Limb (tissue), 2 donors: ENCODE results near the gene DPF3.
"Not testable (repeated sequence)": the region's sequence is repeated elsewhere in the genome, so short reads cannot be mapped to it uniquely, and the experiment has no call there.

Experiments
- DNase-seq, 2 donors: peaks; one replicate each; pipeline ENCODE4 v3.0.0-alpha.2; 2016; ENCODE audit errors: extremely low spot score in 2 of 2

DPF3 gene

GRCh38 chr14:72880820-72881219, 13.1 kb downstream of the DPF3 start:
- DNase-seq, result no peak

DNA sequence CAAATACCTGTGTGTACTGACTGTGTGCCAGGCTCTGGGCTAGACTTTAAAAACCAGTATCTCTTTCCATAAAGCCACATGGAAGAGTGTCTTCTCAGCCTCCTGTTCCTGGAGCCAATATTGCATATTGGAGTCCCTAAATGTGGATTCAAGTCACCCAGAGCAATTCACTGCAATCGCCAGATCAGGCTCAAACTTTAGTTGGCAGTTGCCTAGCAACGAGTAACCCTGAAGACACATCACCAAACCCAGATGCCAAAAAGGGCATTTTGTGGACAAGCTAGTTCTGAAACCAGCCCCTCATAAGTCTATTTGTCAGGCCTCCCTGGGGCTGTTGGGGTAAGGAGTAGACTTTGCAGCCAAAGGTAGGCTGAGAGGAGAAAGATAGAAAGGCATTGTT, 13.7 kb downstream of the DPF3 start:
- DNase-seq, result no peak

GRCh38 chr14:72879431-72879830, 14.5 kb downstream of the DPF3 start:
- no peak for DNase-seq

- DNase-seq, result no peak
Observed at GRCh38 chr14:72878746-72879145, 15.2 kb downstream of the DPF3 start.

GRCh38 chr14:72876710-72877063, 17.2 kb downstream of the DPF3 start:
- no peak for DNase-seq

DNA sequence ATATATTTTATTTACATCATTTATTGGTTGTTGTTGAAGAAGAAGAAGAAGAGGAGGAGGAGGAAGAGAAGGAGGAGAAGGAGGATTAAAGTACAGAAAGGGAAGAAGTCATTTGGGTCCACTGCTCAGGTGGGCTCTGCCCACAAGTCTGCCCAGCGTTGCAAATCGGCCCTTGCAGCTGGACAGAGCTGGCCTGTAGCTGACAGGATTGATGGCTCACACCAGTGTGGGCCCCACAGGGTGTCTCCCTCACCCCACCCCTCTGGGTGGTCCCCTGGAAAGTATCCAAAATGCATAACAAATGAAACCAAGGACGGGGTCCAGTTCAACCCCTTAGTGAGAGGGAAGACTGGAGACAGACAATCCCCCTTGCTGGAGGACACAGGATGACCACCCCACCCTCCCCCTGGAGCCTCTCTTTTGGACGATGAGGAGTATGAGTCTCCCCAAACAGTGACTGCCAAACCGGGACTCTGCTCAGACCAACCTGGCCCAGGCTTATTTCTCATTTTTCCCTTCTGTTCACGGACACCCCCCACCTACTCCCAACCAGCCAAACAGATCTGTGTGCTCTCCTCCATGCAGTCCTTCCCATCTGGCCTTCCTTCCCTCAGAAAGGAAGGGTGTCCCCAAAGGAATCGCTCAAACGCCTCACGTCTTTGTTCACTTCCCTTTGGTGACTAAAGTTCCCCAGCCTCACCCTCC, 17.7 kb downstream of the DPF3 start:
- no peak for DNase-seq

GRCh38 chr14:72870878-72871277, 23.0 kb downstream of the DPF3 start:
- not testable (repeated sequence) for DNase-seq

GRCh38 chr14:72869407-72870329, 24.2 kb downstream of the DPF3 start:
- no peak for DNase-seq

DNA sequence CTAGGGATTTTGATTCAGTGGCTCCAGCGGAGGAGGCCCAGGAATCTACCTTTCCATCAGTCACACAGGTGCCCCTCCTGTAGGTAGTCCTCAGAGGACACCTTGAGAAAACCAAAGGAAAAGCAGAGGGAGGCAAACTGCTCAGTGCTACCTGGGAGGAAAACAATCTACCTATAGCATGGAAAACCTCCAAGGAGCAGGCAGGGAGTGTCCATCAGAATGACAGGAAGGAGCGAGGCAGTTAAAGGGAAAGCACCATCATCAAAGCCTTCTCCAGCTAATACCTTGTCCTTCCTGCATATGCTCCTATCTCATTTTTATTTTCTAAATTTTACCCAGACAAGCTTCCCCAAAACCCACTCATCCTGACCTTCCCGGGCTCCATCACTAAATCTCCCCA, 25.4 kb downstream of the DPF3 start:
- no peak for DNase-seq

DNA sequence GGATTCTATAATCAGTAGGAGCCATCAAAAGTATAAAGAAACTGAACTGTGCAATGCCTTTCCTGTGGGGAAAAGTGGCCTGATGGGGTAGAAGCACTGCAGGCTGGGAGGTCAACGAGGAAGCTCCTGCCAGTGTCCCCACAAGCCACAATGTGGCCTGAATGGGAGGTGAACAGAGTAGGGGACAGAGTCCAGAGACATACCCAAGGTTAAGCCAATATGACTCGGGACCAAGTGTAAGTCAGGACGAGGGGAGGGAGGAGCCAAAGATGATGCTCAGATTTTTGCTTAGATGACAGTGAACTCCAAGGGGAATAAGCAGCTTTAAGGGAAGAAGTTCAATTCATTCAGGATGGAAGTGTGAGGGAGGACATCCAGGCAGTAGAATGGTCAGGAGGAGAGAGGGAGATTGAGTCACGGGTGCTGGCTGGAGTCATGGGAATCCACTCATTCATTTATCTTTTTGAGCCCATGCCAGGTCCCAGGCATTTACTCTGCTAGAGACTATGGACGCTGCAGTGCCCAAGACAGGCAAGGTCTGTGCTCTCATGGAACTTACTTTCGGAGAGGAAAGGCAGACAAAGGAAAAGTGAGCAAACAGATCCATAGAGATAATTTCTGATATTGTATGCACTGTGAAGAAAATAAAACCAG, 29.1 kb downstream of the DPF3 start:
- no peak for DNase-seq

DNA sequence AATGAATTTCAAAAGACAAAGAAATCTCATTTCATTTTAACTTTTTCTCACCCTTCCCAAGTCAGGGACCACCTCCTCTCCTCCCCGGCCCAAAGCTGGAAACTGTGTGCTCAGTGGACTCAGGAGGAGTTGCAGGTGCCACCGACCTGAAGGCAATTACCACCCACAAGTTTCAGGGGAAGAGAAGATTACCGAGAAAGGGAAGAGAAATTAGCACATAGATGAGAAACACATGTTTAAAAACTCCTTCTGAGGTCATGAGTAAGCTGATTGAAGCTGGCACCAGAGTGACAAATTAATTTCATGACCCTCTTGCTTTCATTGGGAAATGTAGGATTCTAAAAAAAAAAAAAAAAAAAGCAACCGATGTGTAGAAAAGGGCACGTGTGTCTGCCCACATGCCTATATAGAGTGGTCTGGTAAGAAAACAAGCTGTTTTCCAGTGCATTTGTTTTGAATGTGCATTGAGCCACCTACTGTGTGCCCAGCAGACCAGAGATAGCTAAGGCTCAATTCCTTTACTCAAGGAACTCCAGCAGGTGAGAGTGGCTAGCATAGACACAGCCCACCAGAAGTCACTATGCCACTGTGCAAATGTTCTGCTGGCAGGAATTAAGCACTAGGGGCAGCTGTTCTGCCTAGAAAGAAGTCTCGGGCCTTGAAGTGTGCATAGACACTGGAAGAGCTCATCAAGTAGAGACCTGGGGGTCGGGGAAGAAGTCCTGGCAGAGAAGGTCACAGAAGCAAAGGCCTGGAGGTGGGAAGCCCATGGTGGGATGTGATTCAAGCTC, 30.5 kb downstream of the DPF3 start:
- no peak for DNase-seq

DNA sequence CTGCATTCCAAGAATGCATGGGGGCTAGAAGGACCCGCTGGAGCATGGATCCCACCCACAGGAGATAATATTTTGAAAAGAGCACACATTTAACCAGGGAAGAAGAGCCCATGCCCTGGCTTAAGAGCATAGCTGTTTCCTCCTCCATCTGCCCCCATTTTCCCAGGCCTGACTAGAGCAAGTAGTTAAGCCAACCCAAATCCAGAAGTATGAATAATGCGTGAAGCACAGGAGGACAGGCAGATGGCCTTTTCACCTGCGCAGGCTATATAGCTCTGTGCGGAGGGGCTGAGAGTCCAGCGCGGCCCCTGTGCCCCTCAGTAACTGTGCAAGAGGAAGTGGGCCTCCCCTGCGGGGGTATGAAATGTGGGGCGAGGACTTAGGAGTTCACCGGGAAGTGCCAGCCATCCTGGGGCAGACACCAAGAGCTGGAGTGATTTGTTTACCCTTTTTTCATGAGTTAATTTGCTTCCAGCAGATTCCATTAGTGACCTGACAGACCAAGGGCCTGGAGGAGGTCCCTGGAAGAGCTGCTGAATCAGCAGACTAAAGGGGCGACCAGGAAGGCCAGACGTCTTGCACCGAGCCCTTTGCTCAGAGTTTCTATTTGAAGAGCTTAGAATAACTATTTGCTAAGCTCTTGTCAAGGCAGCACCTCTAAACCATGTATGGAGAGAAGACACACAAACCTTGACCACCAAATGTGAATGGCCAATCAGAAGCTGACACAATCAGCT, 37.2 kb downstream of the DPF3 start:
- no peak for DNase-seq

DNA sequence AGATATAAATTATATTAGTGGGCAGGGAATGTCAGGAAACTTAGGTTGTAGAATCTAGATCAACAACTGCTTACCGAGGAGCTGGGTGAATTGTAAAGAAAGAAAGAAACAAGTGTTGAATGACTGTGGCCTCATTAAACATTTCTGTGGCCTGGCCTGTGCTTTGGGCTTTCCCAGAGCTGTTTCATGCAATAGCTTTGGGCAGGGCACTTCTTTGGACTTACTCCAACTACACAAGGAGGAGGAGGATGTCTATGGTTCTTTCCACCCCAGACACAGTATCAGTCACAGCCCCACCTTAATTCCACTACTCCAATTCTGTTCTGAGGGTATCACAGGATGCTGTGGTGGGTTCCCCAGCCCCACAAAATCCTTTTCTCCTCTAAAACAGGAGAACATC, 38.0 kb downstream of the DPF3 start:
- DNase-seq, result no peak

DNA sequence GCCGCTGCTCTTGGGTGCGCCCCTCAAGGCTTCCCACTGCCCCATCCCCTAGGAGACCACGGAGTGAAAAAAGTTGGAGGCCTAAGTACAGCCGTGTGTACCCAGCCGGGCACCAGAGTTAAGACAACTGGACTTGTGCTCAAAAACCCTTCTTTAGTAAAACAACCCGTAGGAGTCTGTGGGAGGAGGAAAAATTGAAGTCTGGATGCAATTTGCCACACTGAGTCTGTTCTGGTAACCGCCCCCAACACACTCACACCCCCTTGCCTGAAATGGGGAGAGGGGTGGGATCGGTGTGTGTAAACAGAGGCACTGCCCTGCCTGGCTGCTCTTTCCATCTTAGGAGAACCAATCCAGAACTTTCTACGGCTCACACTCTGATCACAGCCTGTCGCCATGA, 41.7 kb downstream of the DPF3 start:
- no peak for DNase-seq

DNA sequence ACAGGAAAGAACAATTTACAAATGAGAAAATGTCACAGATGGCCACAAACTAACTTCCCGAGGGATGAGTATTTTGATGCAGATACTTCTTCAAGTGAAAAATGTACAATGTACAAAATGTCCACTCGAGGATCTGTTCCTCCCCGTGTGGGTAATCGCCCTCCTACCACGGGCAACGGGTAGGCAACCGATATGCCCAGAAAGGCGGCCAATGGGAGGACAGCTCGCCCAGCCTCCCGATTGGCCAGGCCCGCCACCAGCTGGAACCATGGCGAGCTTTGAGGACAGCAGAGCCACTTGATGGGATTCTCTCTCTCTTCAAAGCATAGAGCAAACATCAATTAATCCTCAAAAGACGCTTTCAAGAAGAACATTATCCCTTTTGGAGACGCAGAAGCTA, 42.3 kb downstream of the DPF3 start:
- no peak for DNase-seq

DNA sequence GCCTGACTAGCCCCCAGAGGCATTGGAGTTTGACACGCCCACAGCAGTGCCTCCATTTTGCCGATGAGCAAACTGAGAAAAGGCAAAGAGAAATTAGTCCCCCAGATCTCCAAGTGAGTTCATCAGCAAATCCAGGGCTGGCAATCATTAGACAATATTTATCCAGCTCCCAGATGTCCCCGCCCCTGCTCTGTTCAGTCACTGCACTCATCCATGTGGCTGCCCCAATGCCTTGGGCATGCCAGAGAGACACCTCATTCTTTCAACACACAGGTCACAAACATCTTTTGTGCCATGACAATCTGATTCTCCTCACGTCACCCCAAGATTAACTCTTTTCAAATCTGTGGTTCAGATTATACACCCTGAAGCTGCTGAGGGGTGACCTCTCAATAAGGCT, 43.5 kb downstream of the DPF3 start:
- no peak for DNase-seq

- no peak for DNase-seq
Observed at GRCh38 chr14:72849222-72849621, 44.7 kb downstream of the DPF3 start.

- no peak for DNase-seq
Observed at GRCh38 chr14:72847721-72848120, 46.2 kb downstream of the DPF3 start.

DNA sequence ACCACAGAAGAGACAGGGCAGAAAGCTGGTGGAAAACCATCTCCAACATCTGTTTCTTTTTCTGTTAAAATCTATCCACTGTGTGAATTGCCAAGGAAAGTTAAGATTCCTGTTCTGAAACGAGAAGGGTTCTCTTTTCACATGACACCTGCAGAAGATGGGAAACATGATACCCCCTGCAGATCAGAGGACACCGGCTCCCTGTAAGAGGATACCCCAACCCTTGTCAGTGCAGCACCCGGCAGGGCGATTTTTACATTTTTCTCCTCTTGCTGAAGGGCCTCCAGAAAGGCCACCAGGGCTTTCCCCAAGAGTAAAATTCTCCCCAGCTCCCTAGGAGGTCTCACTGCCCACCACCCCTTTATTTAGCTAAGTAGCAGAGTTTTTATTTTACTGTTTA, 48.2 kb downstream of the DPF3 start:
- no peak for DNase-seq

DNA sequence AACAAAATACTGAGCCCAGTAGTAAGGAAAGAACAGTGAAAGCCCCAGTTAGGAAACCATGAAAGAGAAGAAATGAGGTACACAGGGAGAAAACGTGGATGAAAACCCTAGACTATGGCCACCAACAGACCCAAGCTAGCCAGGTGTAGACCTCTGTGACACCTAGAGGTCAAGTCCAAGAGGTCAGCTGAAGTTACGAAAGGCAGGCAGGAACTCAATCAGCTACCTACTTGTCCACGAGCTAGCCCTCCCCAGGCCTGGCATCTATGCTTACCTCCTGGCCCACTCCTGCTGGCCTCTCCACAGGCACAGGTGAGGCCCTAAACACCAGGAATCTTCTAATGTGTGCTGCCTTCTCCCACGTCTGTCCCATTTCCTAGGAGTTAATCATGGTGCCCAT, 48.7 kb downstream of the DPF3 start:
- no peak for DNase-seq

DNA sequence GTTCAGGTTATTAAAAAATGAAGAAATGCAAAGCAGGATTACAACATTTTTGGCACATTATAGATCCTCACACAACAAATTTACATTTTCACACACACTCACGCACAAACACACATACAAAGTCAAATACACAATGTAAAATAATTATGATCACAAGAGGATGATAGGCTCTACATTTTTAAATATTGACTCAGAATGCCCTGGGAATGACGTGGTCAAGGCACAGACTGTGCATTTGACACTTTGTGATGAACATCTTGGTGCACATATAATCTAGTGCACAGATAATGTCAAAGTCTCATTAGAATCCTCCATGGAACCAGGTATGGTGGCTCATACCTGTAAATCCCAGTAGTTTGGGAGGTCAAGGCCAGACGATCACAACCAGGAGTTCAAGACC, 49.4 kb downstream of the DPF3 start:
- DNase-seq, result no peak
